Left lobe of liver (tissue), 2 donors: ENCODE results near the gene EXOC3L2. TPM values are rescaled to one million over a fixed set of nuclear protein-coding genes. Genes with fewer than 3 reads are reported as not detected.

Source experiments
- ATAC-seq: fragments of 200-7000 bp; cut with Tn5 transposase; one replicate; pipeline ENCODE4 v1.9.1; 2020; ENCODE audit warnings: mild to moderate bottlenecking, moderate library complexity
- DNase-seq: peaks from one replicate; pipeline ENCODE4 v3.0.0-alpha.2; 2020; ENCODE audit warnings: low spot score
- total RNA-seq: library from RNA; stranded (reverse); gene quantifications from one replicate; pipeline ENCODE4 v1.2.1, GENCODE V29; 2021
- donor health status: DM: no; HTN: no; CAD: no; lungs with moderate emphysema.
- donor health status: DM: no; HTN: yes; CAD: no.

Gene EXOC3L2
- total RNA-seq, 1 donor from 2014 or later, result 4.3 TPM

- ATAC-seq, result no peak
- DNase-seq, result no peak
Observed at GRCh38 chr19:45224645-45225044, 20.6 kb downstream of the EXOC3L2 start.

- no peak for DNase-seq
- ATAC-seq, result no peak
Observed at GRCh38 chr19:45223879-45224278, 21.3 kb downstream of the EXOC3L2 start.

GRCh38 chr19:45222724-45223123 lies 22.5 kb downstream of the EXOC3L2 start:
- ATAC-seq, result no peak
- no peak for DNase-seq

- DNase-seq, result no peak
- ATAC-seq, result no peak
Observed at GRCh38 chr19:45218911-45219743, 26.1 kb downstream of the EXOC3L2 start.

GRCh38 chr19:45218426-45218825 lies 26.8 kb downstream of the EXOC3L2 start:
- no peak for DNase-seq
- ATAC-seq, result no peak

- DNase-seq, result no peak
- no peak for ATAC-seq
Observed at GRCh38 chr19:45217957-45218334, 27.3 kb downstream of the EXOC3L2 start.

- ATAC-seq (peak; percentile 27), DNase-seq (no peak)
Observed at GRCh38 chr19:45217193-45217956, 27.8 kb downstream of the EXOC3L2 start.

GRCh38 chr19:45216667-45217066 lies 28.5 kb downstream of the EXOC3L2 start:
- no peak for ATAC-seq
- no peak for DNase-seq

- peak; percentile 21 for ATAC-seq
- no peak for DNase-seq
Observed at GRCh38 chr19:45215391-45216191, 29.6 kb downstream of the EXOC3L2 start.

- ATAC-seq (no peak), DNase-seq (no peak)
Observed at GRCh38 chr19:45213031-45213430, 32.2 kb downstream of the EXOC3L2 start.

- ATAC-seq (peak; percentile 64), DNase-seq (peak; percentile 61)
Observed at GRCh38 chr19:45211751-45212381, 33.3 kb downstream of the EXOC3L2 start.

GRCh38 chr19:45206328-45206727 lies 38.9 kb downstream of the EXOC3L2 start:
- ATAC-seq (no peak), DNase-seq (no peak)

GRCh38 chr19:45205810-45206209 lies 39.4 kb downstream of the EXOC3L2 start:
- DNase-seq, result no peak

GRCh38 chr19:45202637-45203036 lies 42.6 kb downstream of the EXOC3L2 start:
- no peak for DNase-seq
- no peak for ATAC-seq

More at GRCh38 chr19:45205810-45206209, 39.4 kb downstream of the EXOC3L2 start:
- no peak for ATAC-seq

GRCh38 chr19:45200568-45200967 lies 44.6 kb downstream of the EXOC3L2 start:
- peak; percentile 48 for ATAC-seq
- no peak for DNase-seq

GRCh38 chr19:45195764-45196163 lies 49.4 kb downstream of the EXOC3L2 start:
- DNase-seq (no peak), ATAC-seq (no peak)

GRCh38 chr19:45191375-45191774 lies 53.8 kb downstream of the EXOC3L2 start:
- DNase-seq, result no peak
- no peak for ATAC-seq

- no peak for ATAC-seq
Observed at GRCh38 chr19:45189971-45190370, 55.2 kb downstream of the EXOC3L2 start.

GRCh38 chr19:45187421-45188100 lies 57.6 kb downstream of the EXOC3L2 start:
- ATAC-seq, result peak; percentile 75
- DNase-seq, result no peak

More at GRCh38 chr19:45189971-45190370, 55.2 kb downstream of the EXOC3L2 start:
- no peak for DNase-seq
